Hepatocyte (in vitro differentiated cells): ENCODE results near the gene CRY2. TPM values are rescaled to one million over a fixed set of nuclear protein-coding genes. Genes with fewer than 3 reads are reported as not detected.
A peak's percentile ranks its signal among the peaks of the same experiment; 100 is the strongest.

Experiments used
- DNase-seq: peaks from one replicate; pipeline ENCODE4 v3.0.0-alpha.2; 2016; ENCODE audit warnings: low spot score
- H2AFZ ChIP-seq: fragments of 200-600 bp; sonication (generic); 2 replicates; pipeline ENCODE4 v1.6.0; 2016; ENCODE audit warnings: antibody characterized with exemption, mild to moderate bottlenecking
- H3K27ac ChIP-seq: fragments of 200-600 bp; sonication (generic); 2 replicates; pipeline ENCODE4 v1.5.1; 2016; ENCODE audit warnings: mild to moderate bottlenecking
- H3K27me3 ChIP-seq: fragments of 200-600 bp; sonication (generic); 2 replicates; pipeline ENCODE4 v1.6.1; 2016
- H3K36me3 ChIP-seq: fragments of 200-600 bp; sonication (generic); replicated peaks from 2 replicates; pipeline ENCODE4 v1.5.1; 2016; ENCODE audit warnings: low read depth; ENCODE audit not compliant: insufficient read depth
- H3K4me1 ChIP-seq: fragments of 200-600 bp; sonication (generic); 2 replicates; pipeline ENCODE4 v1.5.1; 2016; ENCODE audit warnings: mild to moderate bottlenecking, moderate library complexity; ENCODE audit not compliant: insufficient read depth
- H3K4me2 ChIP-seq: fragments of 200-600 bp; sonication (generic); 2 replicates; pipeline ENCODE4 v1.6.0; 2016
- H3K4me3 ChIP-seq: fragments of 200-600 bp; sonication (generic); 2 replicates; pipeline ENCODE4 v1.5.1; 2016; ENCODE audit warnings: mild to moderate bottlenecking
- H3K79me2 ChIP-seq: fragments of 200-600 bp; sonication (generic); 2 replicates; pipeline ENCODE4 v1.6.0; 2017; ENCODE audit warnings: mild to moderate bottlenecking
- H3K9me2 ChIP-seq: fragments of 200-600 bp; sonication (generic); replicated peaks from 2 replicates; pipeline ENCODE4 v1.6.0; 2017; ENCODE audit warnings: mild to moderate bottlenecking; ENCODE audit not compliant: insufficient read depth
- H3K9me3 ChIP-seq: fragments of 200-600 bp; sonication (generic); 2 replicates; pipeline ENCODE4 v1.5.1; 2016; ENCODE audit warnings: low read depth, mild to moderate bottlenecking
- H4K20me1 ChIP-seq: fragments of 200-600 bp; sonication (generic); 2 replicates; pipeline ENCODE4 v1.6.0; 2016; ENCODE audit warnings: mild to moderate bottlenecking; ENCODE audit not compliant: insufficient read depth, poor library complexity, severe bottlenecking
- EZH2 ChIP-seq: fragments of 200-600 bp; sonication (generic); IDR thresholded peaks from 2 replicates; pipeline ENCODE4 v1.6.1; 2016; ENCODE audit warnings: antibody characterized with exemption, mild to moderate bottlenecking, borderline replicate concordance
- EZH2phosphoT487 ChIP-seq: fragments of 200-600 bp; sonication (generic); IDR thresholded peaks from one replicate; pipeline ENCODE4 v1.6.1; 2018; ENCODE audit warnings: antibody characterized with exemption, mild to moderate bottlenecking, low read depth, moderate library complexity; ENCODE audit not compliant: unreplicated experiment, severe bottlenecking
- WGBS: methylation state at CpG from one replicate; pipeline ENCODE4 v1.1.6; 2016; ENCODE audit warnings: low lambda C conversion rate; ENCODE audit errors: missing lambda C conversion rate; 5-methylcytosine and 5-hydroxymethylcytosine counted together
- polyA plus RNA-seq: library from polyadenylated mRNA; unstranded; fragments of >200 nt; fragmentation: Nextera tagmentation; extraction: Ambion mirVana; gene quantifications from 2 replicates; pipeline ENCODE4 v1.2.1, GENCODE V29; 2016
- total RNA-seq: library from RNA; depleted of rRNA; stranded (reverse); fragments of >200 nt; gene quantifications from 2 replicates; pipeline ENCODE4 v1.2.3, GENCODE V29; 2014
- TF ChIP-seq, protein P1 (sequence below): fragments of 200-600 bp; sonication (generic); IDR thresholded peaks from 2 replicates; pipeline ENCODE4 v1.5.1; 2016; ENCODE audit warnings: antibody characterized with exemption, mild to moderate bottlenecking; ENCODE audit not compliant: poor library complexity

Gene CRY2
- total and polyA plus RNA-seq, 2 experiments from 2014 or later, result 23.8 to 27.6 TPM

- Histone ChIP-seq H2AFZ (no peak overlapping the region), H4K20me1 (no peaks in the 10 kb centered on the region), H3K4me2 (no peak overlapping the region), H3K27ac (no peak overlapping the region), H3K4me1 (no peaks in the 10 kb centered on the region), H3K4me3 (no peak overlapping the region), H3K9me2 (no peaks in the 10 kb centered on the region), H3K27me3 (no peaks in the 10 kb centered on the region), H3K9me3 (no peaks in the 10 kb centered on the region), H3K36me3 (no peaks in the 10 kb centered on the region), H3K79me2 (no peaks in the 10 kb centered on the region)
- DNase-seq, result no peak
- TF ChIP-seq, protein P1, sequence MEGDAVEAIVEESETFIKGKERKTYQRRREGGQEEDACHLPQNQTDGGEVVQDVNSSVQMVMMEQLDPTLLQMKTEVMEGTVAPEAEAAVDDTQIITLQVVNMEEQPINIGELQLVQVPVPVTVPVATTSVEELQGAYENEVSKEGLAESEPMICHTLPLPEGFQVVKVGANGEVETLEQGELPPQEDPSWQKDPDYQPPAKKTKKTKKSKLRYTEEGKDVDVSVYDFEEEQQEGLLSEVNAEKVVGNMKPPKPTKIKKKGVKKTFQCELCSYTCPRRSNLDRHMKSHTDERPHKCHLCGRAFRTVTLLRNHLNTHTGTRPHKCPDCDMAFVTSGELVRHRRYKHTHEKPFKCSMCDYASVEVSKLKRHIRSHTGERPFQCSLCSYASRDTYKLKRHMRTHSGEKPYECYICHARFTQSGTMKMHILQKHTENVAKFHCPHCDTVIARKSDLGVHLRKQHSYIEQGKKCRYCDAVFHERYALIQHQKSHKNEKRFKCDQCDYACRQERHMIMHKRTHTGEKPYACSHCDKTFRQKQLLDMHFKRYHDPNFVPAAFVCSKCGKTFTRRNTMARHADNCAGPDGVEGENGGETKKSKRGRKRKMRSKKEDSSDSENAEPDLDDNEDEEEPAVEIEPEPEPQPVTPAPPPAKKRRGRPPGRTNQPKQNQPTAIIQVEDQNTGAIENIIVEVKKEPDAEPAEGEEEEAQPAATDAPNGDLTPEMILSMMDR, result no peak
- no peak for TF ChIP-seq EZH2phosphoT487
- TF ChIP-seq EZH2, result no peak
- 78% methylated on average over 13 of the region's 13 CpGs for WGBS
Measured at GRCh38 chr11:45928535-45929215, 81.4 kb downstream of the CRY2 start.

DNA sequence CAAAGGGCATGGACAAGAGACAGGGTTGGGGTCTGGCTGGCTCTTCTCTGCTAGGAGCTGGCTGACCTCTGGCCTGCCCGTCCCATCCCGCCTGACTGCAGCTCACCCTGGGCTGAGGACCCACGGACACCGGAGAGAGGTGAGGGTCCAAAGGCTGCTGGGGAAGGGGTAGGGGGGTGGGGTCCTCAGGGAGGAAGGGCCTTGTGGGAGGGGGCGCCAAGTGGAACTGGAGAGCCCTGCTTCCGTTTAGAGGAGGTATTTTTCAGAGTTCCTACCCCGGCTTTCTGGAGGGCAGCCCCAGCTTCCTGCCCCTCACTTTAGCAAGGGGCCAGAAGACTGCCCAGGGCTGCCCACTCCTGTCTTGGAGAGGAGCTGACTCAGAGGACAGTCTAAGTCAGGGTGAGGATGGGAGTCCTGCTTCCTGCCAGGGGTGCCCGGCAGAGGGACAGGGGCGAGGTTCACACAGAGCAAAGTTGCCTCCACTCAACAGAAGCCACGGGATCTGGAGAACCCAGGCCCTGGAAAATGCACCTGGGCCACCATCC lies 82.3 kb downstream of the CRY2 start:
- TF ChIP-seq EZH2 (no peak), EZH2phosphoT487 (no peak)
- TF ChIP-seq, protein P1, result no peak
- Histone ChIP-seq H3K79me2 (no peaks in the 10 kb centered on the region), H3K27me3 (no peaks in the 10 kb centered on the region), H3K4me2 (no peak overlapping the region), H3K4me1 (peaks cover 4% of the 10 kb centered on the region), H2AFZ (no peak overlapping the region), H3K27ac (no peak overlapping the region), H3K9me3 (no peaks in the 10 kb centered on the region), H3K9me2 (no peaks in the 10 kb centered on the region), H3K4me3 (no peak overlapping the region), H4K20me1 (no peaks in the 10 kb centered on the region), H3K36me3 (no peaks in the 10 kb centered on the region)
- DNase-seq, result no peak
- 88% methylated on average over 10 of the region's 10 CpGs for WGBS

GRCh38 chr11:45930031-45930794 lies 82.9 kb downstream of the CRY2 start:
- Histone ChIP-seq H3K9me3 (no peaks in the 10 kb centered on the region), H3K9me2 (no peaks in the 10 kb centered on the region), H4K20me1 (no peaks in the 10 kb centered on the region), H3K4me1 (peaks cover 4% of the 10 kb centered on the region), H2AFZ (no peak overlapping the region), H3K4me3 (no peak overlapping the region), H3K27ac (no peak overlapping the region), H3K4me2 (no peak overlapping the region), H3K36me3 (no peaks in the 10 kb centered on the region), H3K27me3 (no peaks in the 10 kb centered on the region), H3K79me2 (no peaks in the 10 kb centered on the region)
- DNase-seq, result peak; percentile 13
- TF ChIP-seq EZH2phosphoT487 (no peak), EZH2 (no peak)
- TF ChIP-seq, protein P1, result no peak
- WGBS, result 93% methylated on average over 14 of the region's 14 CpGs
